ENCODE data around the gene RMI2.

RMI2 gene

DNA sequence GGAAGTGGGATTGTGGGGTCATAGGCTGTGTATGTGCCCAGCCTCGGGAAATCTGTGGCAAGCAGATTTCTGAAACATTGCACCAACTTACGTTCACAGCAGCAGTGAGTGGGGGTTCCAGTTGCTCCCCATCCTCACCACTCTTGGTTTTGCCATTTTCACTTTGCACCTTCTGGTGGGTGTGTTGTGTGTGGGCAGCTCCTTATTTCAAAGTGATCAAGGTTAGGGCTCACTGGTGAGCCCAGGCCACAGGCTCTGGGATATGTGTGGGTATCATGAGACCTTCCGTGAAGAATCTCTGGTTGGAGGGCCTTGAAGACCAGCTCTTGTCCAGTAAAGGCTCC, 34.7 kb upstream of the RMI2 start:
- no peak for DNase-seq

DNA sequence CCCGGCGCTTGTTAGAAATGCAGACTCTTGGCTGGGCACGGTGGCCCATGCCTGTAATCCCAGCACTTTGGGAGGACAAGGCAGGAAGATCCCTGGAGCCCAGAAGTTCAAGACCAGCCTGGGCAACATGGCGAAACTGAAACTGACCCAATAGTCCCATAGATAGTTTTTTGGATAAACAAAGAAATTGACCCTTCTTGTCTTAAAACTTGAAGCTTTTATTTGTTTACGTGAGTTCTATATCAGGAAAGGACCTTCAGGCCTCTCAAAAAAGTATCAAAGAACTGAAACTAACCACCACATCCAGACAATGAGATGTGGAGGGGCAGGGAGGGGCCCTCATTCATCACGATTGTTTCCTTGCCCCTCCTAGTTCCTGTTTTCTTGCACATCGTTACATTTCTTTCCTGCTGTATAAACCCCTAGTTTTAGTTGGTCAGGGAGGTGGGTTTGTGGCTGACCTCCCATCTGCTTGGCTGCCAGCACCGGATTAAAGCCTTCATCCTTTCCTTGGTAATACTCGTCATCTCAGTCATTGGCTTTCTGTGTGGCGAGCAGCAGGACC, 34.2 kb upstream of the RMI2 start:
- no peak for DNase-seq

GRCh38 chr16:11312718-11313492, 32.4 kb upstream of the RMI2 start:
- no peak for DNase-seq

- no peak for DNase-seq
These were observed 31.6 kb upstream of the RMI2 start for GRCh38 chr16:11313493-11314308.

DNA sequence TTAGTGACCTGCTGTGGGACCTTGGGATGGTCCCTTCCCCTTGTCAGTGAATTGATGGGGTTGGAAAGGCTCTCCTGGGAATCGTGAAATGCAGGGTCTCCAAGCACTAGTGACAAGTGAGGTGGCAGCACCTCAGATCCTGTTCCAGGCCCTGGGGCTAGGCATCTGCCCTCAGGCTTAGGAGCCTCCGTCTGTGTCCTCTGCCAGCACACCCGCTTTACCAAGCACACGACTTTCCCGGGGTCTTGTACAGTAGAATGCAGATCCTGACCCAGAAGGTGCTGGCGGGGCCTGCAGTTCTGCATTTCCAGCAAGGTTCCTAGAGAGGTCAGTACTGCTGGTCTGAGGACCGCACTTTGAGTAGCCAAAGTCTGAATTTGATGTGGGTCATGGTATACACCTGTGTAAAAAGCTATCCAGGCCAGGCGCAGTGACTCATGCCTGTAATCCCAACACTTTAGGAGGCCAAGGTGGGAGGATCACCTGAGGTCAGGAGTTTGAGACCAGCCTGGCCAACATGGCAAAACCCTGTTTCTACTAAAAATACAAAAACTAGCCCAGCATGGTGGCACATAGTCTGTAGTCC, 30.9 kb upstream of the RMI2 start:
- DNase-seq: no peak

GRCh38 chr16:11315510-11315909, 29.7 kb upstream of the RMI2 start:
- no peak for DNase-seq

DNA sequence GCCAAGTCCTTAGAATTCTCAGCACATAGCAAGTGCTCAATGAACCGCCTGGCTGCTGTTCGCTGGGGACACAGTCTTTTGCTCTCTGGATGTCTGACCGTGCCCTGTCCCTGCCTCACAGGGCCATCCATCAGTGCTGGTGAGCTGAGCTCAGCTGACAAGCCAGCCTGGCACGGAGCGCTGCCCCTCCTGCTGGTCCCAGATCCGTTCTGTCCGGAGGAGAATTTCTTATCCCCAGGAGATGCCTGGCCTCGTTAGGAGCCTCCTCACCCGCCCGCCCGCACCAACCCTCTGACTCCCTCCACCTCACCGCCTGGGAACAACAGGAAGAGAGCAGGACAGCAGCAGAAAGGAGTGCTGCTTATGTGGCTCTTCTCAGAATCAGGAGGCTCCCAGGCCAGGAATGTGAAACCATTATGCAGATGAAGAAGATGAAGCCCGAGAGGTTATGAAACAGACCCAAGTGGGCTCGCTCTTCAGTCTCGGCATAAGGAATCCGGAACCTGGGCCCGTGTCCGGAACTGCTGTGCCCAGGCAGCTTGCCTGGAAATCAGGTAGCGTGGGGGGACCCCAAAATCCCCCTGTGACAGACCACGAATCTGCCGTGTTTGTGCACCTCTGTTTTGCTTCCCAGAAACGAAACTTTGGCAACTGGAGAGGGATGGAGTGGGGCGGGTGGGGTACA, 28.8 kb upstream of the RMI2 start:
- no peak for DNase-seq

DNA sequence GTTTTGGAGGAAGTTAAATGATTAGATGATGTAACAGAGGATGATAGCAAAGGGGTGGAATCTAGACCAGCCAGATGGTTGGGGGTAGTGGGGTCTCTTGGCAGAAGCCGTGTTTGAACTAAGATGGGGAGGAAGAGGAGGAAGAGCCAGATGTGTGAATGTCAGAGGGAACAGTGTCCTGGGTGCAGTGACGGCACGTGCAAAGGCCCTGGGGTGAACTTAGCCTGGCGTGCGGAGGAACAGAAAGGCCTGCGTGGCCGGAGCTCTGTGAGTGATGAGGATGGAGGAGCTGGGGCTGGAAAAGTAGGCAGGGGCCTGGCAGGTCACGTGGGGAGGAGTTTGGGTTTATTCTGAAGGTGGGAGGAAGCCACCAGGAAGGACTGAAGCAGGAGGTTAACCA, 26.4 kb upstream of the RMI2 start:
- no peak for DNase-seq

GRCh38 chr16:11319529-11320146, 25.6 kb upstream of the RMI2 start:
- no peak for DNase-seq

DNA sequence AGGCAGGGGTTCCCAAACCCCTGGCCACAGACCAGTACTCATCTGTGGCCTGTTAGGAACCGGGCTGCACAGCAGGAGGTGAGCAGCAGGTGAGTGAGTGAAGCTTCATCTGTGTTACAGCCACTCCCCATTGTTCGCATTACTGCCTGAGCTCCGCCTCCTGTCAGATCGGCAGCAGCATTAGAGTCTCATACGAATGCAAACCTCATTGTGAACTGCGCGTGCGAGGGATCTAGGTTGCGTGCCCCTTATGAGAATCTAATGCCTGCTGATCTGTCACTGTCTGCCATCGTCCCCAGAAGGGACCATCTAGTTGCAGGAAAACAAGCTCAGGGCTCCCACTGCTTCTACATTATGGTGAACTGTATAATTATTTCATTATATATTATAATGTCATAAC, 25.1 kb upstream of the RMI2 start:
- DNase-seq: no peak

DNA sequence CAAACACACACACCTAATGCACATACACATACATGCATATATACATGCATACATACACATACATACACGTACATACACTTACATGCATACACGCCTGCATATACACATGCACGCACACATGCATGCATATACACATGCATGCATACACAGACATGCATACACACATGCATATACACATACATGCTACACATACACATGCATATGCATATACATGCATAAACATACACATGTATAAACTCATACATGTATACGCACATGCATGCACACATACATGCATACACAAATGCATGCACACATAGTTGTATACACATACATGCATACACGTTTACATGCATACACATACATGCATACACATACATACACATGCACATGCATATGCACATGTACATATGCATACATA, 23.6 kb upstream of the RMI2 start:
- DNase-seq: no peak

DNA sequence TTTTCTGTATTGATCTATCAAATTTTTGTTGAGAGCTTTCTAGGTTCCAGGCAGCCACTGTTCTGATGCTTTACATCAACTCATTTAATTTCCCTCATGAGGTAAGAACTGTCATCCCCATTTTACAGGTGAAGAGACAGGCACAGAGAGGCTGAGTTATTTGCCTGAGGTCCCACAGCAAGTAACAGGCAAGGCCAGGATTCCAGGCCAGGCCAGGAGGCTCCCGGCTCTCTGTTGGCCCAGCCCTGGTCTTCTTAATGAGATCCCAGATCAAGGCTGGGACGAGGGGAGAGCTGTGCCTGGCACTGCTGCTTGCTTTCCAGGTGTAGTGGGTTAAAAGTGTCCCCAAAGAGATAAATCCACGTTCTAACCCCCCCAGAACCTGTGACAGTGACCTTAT, 22.4 kb upstream of the RMI2 start:
- DNase-seq: no peak

- no peak for DNase-seq
These were observed 21.5 kb upstream of the RMI2 start for GRCh38 chr16:11323551-11324336.

DNA sequence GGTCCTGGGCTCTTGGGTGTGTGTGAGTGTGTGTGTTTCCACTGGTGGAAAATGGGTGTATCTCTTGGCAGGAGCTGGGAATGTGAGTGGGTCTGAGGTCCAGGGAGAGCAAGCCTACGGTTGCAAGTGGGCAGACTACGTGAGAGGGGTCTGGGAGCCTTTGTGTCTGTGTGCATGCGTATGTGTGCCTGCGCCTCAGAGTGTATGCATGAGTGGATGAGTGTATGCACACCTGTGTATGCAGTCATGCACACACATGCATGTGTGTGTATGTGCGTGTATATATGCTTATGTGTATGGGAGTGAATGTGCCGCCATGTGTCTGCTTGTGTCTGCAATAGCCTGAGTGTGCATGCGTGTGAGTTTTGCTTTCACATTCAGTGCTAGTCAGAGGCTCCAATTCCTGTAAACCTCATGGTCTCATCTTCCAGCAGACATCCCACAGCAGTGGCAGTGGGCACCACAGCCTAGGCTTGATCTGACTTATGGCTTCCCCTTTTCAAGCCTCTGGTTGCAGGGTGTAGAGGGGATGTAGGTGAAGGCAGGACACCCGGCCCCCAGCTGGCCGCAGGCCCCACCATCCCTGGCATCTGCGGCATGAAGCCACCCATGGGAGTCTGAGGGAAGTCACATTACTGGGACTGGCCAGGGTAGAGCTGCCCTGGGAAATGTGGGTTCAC, 19.7 kb upstream of the RMI2 start:
- DNase-seq: no peak

DNA sequence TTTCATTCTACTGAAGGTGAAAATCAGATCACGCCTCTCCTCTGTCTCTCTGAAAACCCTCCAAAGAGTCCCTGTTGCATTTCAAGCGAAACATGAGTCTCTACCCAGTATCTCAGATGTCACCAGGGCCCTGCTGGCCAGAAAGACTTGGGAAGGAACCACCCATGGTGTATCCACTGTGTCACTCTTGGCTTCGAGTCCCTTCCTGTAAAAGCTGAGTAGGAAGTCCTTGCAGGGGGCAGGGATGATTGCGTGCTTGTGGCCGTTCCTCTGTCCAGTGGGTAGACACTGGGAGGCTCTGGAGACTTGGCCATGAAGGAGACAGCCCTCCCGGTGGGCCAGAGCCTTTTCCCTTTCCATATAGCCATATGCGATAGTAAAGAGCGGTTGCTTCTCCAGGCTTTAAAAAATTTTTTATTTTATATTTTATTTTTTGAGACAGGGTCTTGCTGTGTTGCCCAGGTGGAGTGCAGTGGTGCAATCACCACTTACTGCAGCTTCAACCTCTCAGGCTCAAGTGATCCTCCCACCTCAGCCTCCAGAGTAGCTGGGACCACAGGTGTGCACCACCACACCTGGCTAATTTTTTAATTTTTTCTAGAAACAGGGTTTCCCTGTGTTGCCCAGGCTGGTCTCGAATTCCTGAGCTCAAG, 19.0 kb upstream of the RMI2 start:
- no peak for DNase-seq

DNA sequence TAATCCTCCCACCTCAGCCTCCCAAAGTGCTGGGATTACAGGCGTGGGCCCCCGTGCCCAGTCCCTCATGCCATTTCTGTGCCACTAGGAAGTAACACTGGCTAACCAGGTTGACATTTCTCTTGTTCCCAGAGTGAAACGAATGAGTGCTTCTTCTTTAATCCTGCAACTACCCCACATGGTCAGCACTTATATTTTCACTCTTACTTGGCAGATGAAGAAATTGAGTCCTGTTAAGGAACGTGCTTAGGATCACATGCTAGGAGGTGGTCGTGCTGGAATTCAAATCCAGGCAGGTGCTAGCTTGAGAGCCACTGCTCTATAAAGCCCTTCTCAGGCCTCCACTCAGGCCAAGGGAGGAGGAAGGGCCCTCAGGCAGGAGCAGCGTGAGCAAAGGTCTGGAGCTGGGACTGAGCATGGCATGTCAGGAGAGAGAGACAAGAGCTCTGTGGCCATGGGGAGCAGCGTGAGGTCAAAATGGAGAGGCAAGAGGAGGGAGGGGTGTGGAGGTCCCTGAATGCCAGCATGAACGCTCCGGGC, 18.5 kb upstream of the RMI2 start:
- no peak for DNase-seq

GRCh38 chr16:11327277-11328171, 17.7 kb upstream of the RMI2 start:
- no peak for DNase-seq

GRCh38 chr16:11328172-11329070, 16.8 kb upstream of the RMI2 start:
- no peak for DNase-seq
